GM12864 (cell line): ENCODE results near the gene PFKFB1.

ENCODE experiments used
- DNase-seq: peaks from one replicate; pipeline ENCODE4 v3.0.0-alpha.2; 2011; ENCODE audit warnings: low read depth
- H3K4me3 ChIP-seq: 2 replicates; pipeline ENCODE4 v1.5.1; 2011; ENCODE audit warnings: mild to moderate bottlenecking, low read depth, low read length, control low read depth
- TF ChIP-seq, protein P1 (sequence below): IDR thresholded peaks from 2 replicates; pipeline ENCODE4 v1.5.1; 2011; ENCODE audit warnings: low read depth, mild to moderate bottlenecking, moderate library complexity, low read length, control low read depth, inconsistent platforms; ENCODE audit errors: missing control alignments

Gene PFKFB1

DNA sequence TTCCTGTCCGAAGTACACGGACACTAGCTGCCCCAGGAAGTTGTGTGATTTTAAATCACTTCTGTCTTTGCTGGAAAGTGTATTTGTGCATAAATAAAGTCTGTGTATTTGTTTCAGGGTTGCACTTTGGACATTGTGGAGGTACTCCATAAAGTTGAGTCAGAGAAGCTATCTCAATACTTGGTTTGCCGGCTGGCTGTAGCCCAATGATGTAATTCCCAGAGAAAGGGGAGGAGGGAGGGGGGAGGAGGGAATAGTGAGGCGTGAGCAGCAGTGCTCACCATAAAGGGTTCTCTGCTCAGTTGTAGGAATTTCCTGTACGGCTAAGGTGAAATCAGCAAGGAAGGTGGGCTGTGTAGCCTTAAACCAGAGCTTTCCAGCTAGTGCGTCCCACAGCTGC is 13.7 kb upstream of the PFKFB1 start:
- H3K4me3 ChIP-seq, result no peak overlapping the region
- TF ChIP-seq, protein P1, sequence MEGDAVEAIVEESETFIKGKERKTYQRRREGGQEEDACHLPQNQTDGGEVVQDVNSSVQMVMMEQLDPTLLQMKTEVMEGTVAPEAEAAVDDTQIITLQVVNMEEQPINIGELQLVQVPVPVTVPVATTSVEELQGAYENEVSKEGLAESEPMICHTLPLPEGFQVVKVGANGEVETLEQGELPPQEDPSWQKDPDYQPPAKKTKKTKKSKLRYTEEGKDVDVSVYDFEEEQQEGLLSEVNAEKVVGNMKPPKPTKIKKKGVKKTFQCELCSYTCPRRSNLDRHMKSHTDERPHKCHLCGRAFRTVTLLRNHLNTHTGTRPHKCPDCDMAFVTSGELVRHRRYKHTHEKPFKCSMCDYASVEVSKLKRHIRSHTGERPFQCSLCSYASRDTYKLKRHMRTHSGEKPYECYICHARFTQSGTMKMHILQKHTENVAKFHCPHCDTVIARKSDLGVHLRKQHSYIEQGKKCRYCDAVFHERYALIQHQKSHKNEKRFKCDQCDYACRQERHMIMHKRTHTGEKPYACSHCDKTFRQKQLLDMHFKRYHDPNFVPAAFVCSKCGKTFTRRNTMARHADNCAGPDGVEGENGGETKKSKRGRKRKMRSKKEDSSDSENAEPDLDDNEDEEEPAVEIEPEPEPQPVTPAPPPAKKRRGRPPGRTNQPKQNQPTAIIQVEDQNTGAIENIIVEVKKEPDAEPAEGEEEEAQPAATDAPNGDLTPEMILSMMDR, result no peak
- DNase-seq, result no peak

DNA sequence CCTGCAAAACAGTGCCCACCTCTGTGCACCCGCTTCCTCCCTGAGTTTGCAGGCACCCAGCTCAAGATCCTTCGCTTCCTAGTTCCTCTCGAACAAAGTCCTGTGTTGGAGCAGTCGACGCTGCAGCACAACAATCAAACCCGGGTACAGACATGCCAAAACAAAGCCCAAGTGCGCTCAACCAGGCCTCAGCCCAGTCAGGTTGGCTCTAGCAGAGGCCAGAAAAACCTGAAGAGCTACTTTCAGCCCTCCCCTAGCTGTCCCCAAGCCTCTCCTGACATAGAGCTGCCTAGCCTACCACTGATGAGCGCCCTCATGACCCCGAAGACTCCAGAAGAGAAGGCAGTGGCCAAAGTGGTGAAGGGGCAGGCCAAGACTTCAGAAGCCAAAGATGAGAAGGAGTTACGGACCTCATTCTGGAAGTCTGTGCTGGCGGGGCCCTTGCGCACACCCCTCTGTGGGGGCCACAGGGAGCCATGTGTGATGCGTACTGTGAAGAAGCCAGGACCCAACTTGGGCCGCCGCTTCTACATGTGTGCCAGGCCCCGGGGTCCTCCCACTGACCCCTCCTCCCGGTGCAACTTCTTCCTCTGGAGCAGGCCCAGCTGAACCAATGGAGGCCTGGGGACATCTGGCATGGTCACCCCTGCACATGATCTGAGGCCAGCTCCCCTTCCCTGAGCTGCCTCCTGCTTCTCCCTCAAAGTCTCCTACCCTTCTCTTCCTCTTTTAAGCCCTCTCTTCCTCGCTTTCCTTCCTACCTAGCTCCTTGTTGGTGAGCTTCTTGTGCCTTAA is 13.0 kb upstream of the PFKFB1 start:
- DNase-seq, result no peak
- H3K4me3 ChIP-seq, result no peak overlapping the region
- TF ChIP-seq, protein P1, result no peak

DNA sequence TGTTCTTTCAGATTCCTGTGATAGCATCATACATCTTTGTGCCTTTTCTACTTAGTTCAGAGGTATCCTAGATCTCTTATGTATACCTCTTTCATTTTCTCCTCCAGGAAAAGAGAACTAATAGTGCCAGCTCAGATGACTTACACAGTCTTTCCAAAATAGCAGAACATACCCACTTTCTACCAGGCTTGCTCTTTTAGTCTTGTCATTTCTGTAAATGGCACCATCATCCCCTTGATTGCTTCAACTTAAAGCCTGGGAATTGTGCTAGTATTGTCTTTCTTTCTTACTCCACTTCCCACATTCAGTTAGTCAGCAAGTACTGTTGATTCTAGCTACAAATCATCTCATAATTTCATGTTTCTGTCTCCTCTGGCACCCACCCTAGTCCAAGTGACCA is 11.3 kb upstream of the PFKFB1 start:
- no peak for DNase-seq
- TF ChIP-seq, protein P1, result no peak
- no peak overlapping the region for H3K4me3 ChIP-seq

DNA sequence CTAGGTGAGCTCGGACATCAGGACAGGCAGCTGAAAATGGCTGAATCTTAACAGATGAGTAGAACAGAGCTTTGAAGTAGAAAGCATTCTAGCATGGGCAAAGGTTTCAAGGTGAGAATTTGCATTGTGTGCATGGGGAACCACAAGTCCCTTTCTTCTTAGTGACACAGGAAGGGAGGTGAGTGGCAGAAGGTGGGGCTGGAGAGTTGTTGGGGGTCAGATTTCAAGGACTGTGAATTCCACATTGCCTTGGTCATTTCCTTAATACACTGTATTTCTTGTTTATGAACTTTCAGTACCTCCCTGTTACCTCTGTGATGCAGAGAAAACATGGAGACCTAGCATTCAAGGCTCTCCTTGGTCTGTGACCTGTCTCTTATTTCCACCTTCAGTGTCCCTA is 10.2 kb upstream of the PFKFB1 start:
- TF ChIP-seq, protein P1, result no peak
- DNase-seq, result no peak
- H3K4me3 ChIP-seq, result no peak overlapping the region

DNA sequence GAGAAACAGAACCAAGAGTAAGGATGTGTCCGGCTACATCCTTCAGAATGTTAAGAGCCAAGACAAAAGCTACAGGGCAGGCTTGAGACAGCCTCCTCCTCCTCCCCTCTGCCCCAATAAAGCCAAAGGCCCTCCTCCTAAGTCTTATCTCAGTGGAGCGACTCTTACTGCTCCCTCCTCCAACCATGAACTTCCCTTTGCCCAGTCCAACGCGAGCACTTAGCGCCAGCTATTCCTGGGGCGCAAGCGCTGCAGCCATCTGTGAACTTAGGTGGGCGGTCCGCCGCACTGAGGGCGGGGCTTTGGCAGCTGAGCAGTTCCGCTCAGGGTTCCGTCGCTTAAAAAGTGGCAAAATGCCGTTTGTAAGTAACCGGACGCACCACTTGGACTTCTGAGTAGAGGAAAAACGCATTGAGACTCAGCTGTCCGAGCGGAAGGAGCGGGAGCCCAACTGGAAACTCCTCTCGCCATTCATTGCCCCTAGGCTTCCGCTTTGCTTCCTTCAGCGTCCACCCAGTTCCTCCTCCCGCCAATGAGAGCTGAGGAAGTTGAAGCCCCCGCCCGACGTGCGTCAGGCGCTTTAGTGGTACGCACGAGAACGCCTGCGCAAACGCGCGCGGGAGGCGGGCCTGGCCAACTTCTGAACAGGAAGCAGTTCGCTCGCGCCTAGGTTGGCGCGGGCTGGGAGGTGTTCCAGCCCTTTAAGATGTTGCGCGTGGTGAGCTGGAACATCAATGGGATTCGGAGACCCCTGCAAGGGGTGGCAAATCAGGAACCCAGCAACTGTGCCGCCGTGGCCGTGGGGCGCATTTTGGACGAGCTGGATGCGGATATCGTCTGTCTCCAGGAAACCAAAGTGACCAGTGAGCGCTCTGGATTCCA is 6.0 kb upstream of the PFKFB1 start, which contains the start of gene APEX2:
APEX2 (plus strand) TSS at position 647 of the 882 bp plus-strand sequence; CDS start at position 707, 60 bp downstream.
- TF ChIP-seq, protein P1, result no peak
- peak; percentile 74 for DNase-seq
- H3K4me3 ChIP-seq, result peak within 1 kb of the TSS; percentile 87

DNA sequence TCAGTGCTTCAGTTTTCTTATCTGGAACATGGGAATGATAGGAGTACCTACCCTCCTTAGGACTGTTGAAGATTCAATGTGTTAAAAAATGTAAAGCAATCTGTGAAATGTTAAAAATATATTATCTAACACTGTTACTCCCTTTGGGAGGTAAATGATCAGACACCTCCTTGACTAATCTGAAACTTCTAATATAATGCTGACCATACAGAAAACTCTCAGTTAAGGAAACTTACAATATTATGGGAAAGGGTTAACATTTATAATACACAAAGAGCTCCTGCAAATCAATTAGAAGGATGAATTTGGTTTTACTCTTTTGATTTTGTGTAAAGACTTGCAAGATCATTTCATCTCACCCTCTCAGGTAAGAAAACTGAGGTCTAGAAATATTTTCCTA is 1.6 kb upstream of the PFKFB1 start:
- no peak overlapping the region for H3K4me3 ChIP-seq
- DNase-seq, result no peak
- TF ChIP-seq, protein P1, result no peak
